ENCODE data around the gene FERMT3.

Gene FERMT3

GRCh38 chr11:64268025-64268892 lies 61.7 kb downstream of the FERMT3 start:
- Mint-ChIP-seq H3K4me3 (peak overlapping the region; percentile 98), H3K4me1 (ENCODE audit: low read depth) (peaks cover 53% of the 10 kb centered on the region), H3K9me3 (no peaks in the 10 kb centered on the region), H3K27ac (peak overlapping the region; percentile 91), H3K27me3 (no peaks in the 10 kb centered on the region), H3K36me3 (ENCODE audit: low read depth) (peaks cover 77% of the 10 kb centered on the region)
- intact Hi-C loops (cut with micrococcal nuclease): loop anchor here (2.0 kb wide), 2 partner anchors 15 to 61 kb away; partner anchors contain the start of gene FERMT3

GRCh38 chr11:64268893-64269539 lies 62.5 kb downstream of the FERMT3 start:
- H3K27me3 Mint-ChIP-seq: no peaks in the 10 kb centered on the region
- intact Hi-C loops (cut with micrococcal nuclease): loop anchor here (2.0 kb wide), 2 partner anchors 16 to 62 kb away; partner anchors contain the start of gene FERMT3
- peak overlapping the region; percentile 91 for H3K27ac Mint-ChIP-seq
- H3K36me3 Mint-ChIP-seq (ENCODE audit: low read depth): peaks cover 75% of the 10 kb centered on the region
- peak overlapping the region; percentile 98 for H3K4me3 Mint-ChIP-seq
- peaks cover 53% of the 10 kb centered on the region for H3K4me1 Mint-ChIP-seq (ENCODE audit: low read depth)
- no peaks in the 10 kb centered on the region for H3K9me3 Mint-ChIP-seq

- Mint-ChIP-seq H3K9me3 (no peaks in the 10 kb centered on the region), H3K36me3 (ENCODE audit: low read depth) (peaks cover 72% of the 10 kb centered on the region), H3K4me1 (ENCODE audit: low read depth) (peaks cover 53% of the 10 kb centered on the region), H3K27me3 (no peaks in the 10 kb centered on the region), H3K27ac (peak overlapping the region; percentile 91), H3K4me3 (peak overlapping the region; percentile 98)
- intact Hi-C loops (cut with micrococcal nuclease): loop anchor here (1.0 to 2.0 kb wide), 5 partner anchors 16 to 63 kb away; partner anchors contain the start of genes ESRRA, FERMT3, FKBP2 and GPR137
These were observed 63.2 kb downstream of the FERMT3 start for GRCh38 chr11:64269540-64270220.
